ENCODE data around the gene BUB3.

BUB3 gene

GRCh38 chr10:123213192-123213591, 59.0 kb downstream of the BUB3 start:
- TF ChIP-seq CTCF (IDR thresholded peaks at IDR 0.05; ENCODE audit: insufficient read depth, low read depth, low read length, missing control alignments), result no peak
- no peak for DNase-seq (ENCODE audit: low read depth)
- H3K4me3 ChIP-seq (ENCODE audit: low read depth, low read length), result no peak overlapping the region
